ENCODE results near the gene DPM1. TPM values are rescaled to one million over a fixed set of nuclear protein-coding genes. Genes with fewer than 3 reads are reported as not detected.
A peak's percentile ranks its signal among the peaks of the same experiment; 100 is the strongest.

The DPM1 gene
- total and polyA plus RNA-seq, 2 of the 8 experiments (the other 6 are each of a cell fraction or from before 2014, with no cell fraction given): 42.3 to 57.0 TPM

GRCh38 chr20:51003753-51004152, 45.4 kb upstream of the DPM1 start:
- WGBS, 2 experiments (ENCODE audit: extremely low coverage in 1 of 2, insufficient coverage in 1 of 2, insufficient read length in 1 of 2, insufficient replicate concordance in 2 of 2, low coverage in 1 of 2, low lambda C conversion rate in 2 of 2, missing lambda C conversion rate in 1 of 2): 86% methylated on average over 16 of the region's 21 CpGs; no CpG with 5 or more reads in 1 of the 2 experiments
- H3K4me2 ChIP-seq (ENCODE audit: insufficient read depth in 1 of 2, low read depth in 2 of 2, low read length in 2 of 2): no peak overlapping the region
- H3K56ac ChIP-seq (replicated peaks; ENCODE audit: insufficient read length, low read depth, low read length): no peak overlapping the region
- no peak overlapping the region for H3K9ac ChIP-seq (replicated peaks in 1 of 4; ENCODE audit: extremely low read depth in 1 of 4, low read depth in 3 of 4, low read length in 3 of 4)
- H3K27me3 ChIP-seq (replicated peaks in 1 of 4; ENCODE audit: control insufficient read depth in 3 of 4, extremely low read depth in 1 of 4, insufficient read depth in 3 of 4, low read length in 3 of 4): no peaks in the 10 kb centered on the region; a peak in 1 of 7 replicates
- no peak overlapping the region for H3K4ac ChIP-seq (replicated peaks; ENCODE audit: insufficient read length, low read depth, low read length)
- no peak overlapping the region for H2BK120ac ChIP-seq (replicated peaks; ENCODE audit: low read depth, low read length)
- H3K23ac ChIP-seq (ENCODE audit: insufficient read length): no peak overlapping the region
- H3K36me3 ChIP-seq (ENCODE audit: control insufficient read depth in 2 of 4, insufficient read depth in 4 of 4, low read length in 3 of 4): no peaks in the 10 kb centered on the region; a peak in 1 of 8 replicates
- no peak overlapping the region for H3K4me3 ChIP-seq (ENCODE audit: extremely low read depth in 1 of 4, insufficient read depth in 2 of 4, low read depth in 3 of 4, low read length in 4 of 4)
- TF ChIP-seq, protein P1, sequence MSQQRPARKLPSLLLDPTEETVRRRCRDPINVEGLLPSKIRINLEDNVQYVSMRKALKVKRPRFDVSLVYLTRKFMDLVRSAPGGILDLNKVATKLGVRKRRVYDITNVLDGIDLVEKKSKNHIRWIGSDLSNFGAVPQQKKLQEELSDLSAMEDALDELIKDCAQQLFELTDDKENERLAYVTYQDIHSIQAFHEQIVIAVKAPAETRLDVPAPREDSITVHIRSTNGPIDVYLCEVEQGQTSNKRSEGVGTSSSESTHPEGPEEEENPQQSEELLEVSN (IDR thresholded peaks at IDR 0.05): no peak
- no peak for TF ChIP-seq ASH2L (IDR thresholded peaks at IDR 0.05; ENCODE audit: low read length)
- no peak for TF ChIP-seq EP300 (IDR thresholded peaks at IDR 0.05; ENCODE audit: borderline replicate concordance in 1 of 2, low read depth in 2 of 2, low read length in 2 of 2)
- TF ChIP-seq PHF8 (conservative IDR thresholded peaks at IDR 0.05; ENCODE audit: low read depth, low read length): no peak
- no peak for TF ChIP-seq RNF2 (IDR thresholded peaks at IDR 0.05; ENCODE audit: borderline replicate concordance, low read depth, low read length, missing control alignments, poor library complexity, severe bottlenecking)
- no peak for TF ChIP-seq TEAD4 (IDR thresholded peaks at IDR 0.05; ENCODE audit: low read depth, low read length)
- TF ChIP-seq NRF1 (IDR thresholded peaks at IDR 0.05; ENCODE audit: low read depth, low read length): no peak
- no peak for TF ChIP-seq CBX5 (IDR thresholded peaks at IDR 0.05; ENCODE audit: low read depth, low read length)
- TF ChIP-seq KDM1A (IDR thresholded peaks at IDR 0.05; ENCODE audit: borderline replicate concordance, low read length): no peak
- H3K79me1 ChIP-seq (ENCODE audit: low read depth, low read length): no peaks in the 10 kb centered on the region
- no peak overlapping the region for H4K8ac ChIP-seq (ENCODE audit: extremely low read depth, insufficient read depth, low read length)
- H3K79me2 ChIP-seq (ENCODE audit: control insufficient read depth in 1 of 2, insufficient read depth in 2 of 2, low read length in 2 of 2): no peaks in the 10 kb centered on the region
- no peaks in the 10 kb centered on the region for H3K4me1 ChIP-seq (replicated peaks in 1 of 4; ENCODE audit: control insufficient read depth in 3 of 4, insufficient read depth in 4 of 4, low read length in 3 of 4)
- no peak overlapping the region for H3K18ac ChIP-seq (ENCODE audit: extremely low read depth, low read length)
- H3K9me3 ChIP-seq (ENCODE audit: insufficient read depth in 2 of 2, low read depth in 1 of 2, low read length in 1 of 2): no peaks in the 10 kb centered on the region
- no peak overlapping the region for H2AFZ ChIP-seq (ENCODE audit: low read length)
- ChIA-PET POLR2A (ENCODE audit: partially characterized antibody) (interaction anchor here (1.2 kb wide), 1 partner anchor 12 kb away, joined by 3 read pairs; no protein-coding TSS in a partner anchor), CTCF (ENCODE audit: partially characterized antibody) (interaction anchor here (0.7 to 2.8 kb wide), 4 partner anchors 11 to 38 kb away, joined by 3 to 15 read pairs (median 10); no protein-coding TSS in a partner anchor)
- H2BK5ac ChIP-seq (ENCODE audit: low read depth, low read length): no peak overlapping the region; the same call in 1 of the 2 replicates
- H4K91ac ChIP-seq (replicated peaks; ENCODE audit: insufficient read length, low read length): no peak overlapping the region
- DNase-seq (ENCODE audit: low read depth in 1 of 2, low spot score in 2 of 2) (no peak), FAIRE-seq (no peak)
- H3K14ac ChIP-seq (ENCODE audit: insufficient read length): no peak overlapping the region
- H3K27ac ChIP-seq (ENCODE audit: low read depth, low read length): no peak overlapping the region
- no peak overlapping the region for H2BK15ac ChIP-seq (ENCODE audit: low read length)
- no peak overlapping the region for H2BK20ac ChIP-seq (ENCODE audit: low read length)
- H2BK12ac ChIP-seq (ENCODE audit: low read depth, low read length): 0 out of 2 replicates have a peak overlapping the region, but pooled peaks have one; percentile 23
- H4K20me1 ChIP-seq (replicated peaks in 1 of 2; ENCODE audit: control insufficient read depth in 1 of 2, insufficient read depth in 2 of 2, low read length in 2 of 2): no peaks in the 10 kb centered on the region
- H4K5ac ChIP-seq (ENCODE audit: insufficient read length, low read depth, low read length): no peak overlapping the region
- no peak overlapping the region for H2AK5ac ChIP-seq (ENCODE audit: low read depth, low read length)
- H3K23me2 ChIP-seq (ENCODE audit: low read depth, low read length): no peaks in the 10 kb centered on the region
